Cardiac fibroblast (primary cell): Measurements from ENCODE around the gene BET1.
A peak's percentile ranks its signal among the peaks of the same experiment; 100 is the strongest.

Experiments
- DNase-seq, 2 donors: peaks; one replicate each; pipeline versions ENCODE4 v3.0.0 to v3.0.0-alpha.2; 2010; ENCODE audit warnings: low read depth in 2 of 2
- H3K4me3 ChIP-seq, 2 donors: replicated peaks in 1 of 2; 1 replicate in 1 of 2; 2 replicates in 1 of 2; pipeline ENCODE4 v1.5.1; 2011; ENCODE audit warnings: low read depth in 2 of 2, low read length in 2 of 2, mild to moderate bottlenecking in 2 of 2, moderate library complexity in 1 of 2
- CTCF ChIP-seq: IDR thresholded peaks from one replicate; pipeline ENCODE4 v1.5.1; 2011; ENCODE audit warnings: low read depth, mild to moderate bottlenecking, low read length, inconsistent platforms

BET1 gene

GRCh38 chr7:94047956-94048355 lies 43.8 kb upstream of the BET1 start:
- TF ChIP-seq CTCF: no peak
- DNase-seq: no peak
- H3K4me3 ChIP-seq: no peak overlapping the region

- no peak for DNase-seq
- no peak overlapping the region for H3K4me3 ChIP-seq
- TF ChIP-seq CTCF: no peak
Measured at GRCh38 chr7:94045581-94045980, 41.4 kb upstream of the BET1 start.

- TF ChIP-seq CTCF: no peak
- DNase-seq: no peak
- no peak overlapping the region for H3K4me3 ChIP-seq
Measured at GRCh38 chr7:94044806-94045205, 40.7 kb upstream of the BET1 start.

GRCh38 chr7:94043299-94043698 lies 39.1 kb upstream of the BET1 start:
- peak; percentile 54 to 91 for DNase-seq
- TF ChIP-seq CTCF: no peak
- H3K4me3 ChIP-seq: no peak overlapping the region

- no peak overlapping the region for H3K4me3 ChIP-seq
- no peak for TF ChIP-seq CTCF
- DNase-seq: no peak
Measured at GRCh38 chr7:94042381-94042780, 38.2 kb upstream of the BET1 start.

- TF ChIP-seq CTCF: no peak
- DNase-seq: peak; percentile 65 to 80
- no peak overlapping the region for H3K4me3 ChIP-seq
Measured at GRCh38 chr7:94041529-94041928, 37.4 kb upstream of the BET1 start.

- no peak for DNase-seq
- no peak for TF ChIP-seq CTCF
- no peak overlapping the region for H3K4me3 ChIP-seq
Measured at GRCh38 chr7:94040254-94040653, 36.1 kb upstream of the BET1 start.
